ENCODE measurements around the gene PLEKHG4.

Gene PLEKHG4, protein sequence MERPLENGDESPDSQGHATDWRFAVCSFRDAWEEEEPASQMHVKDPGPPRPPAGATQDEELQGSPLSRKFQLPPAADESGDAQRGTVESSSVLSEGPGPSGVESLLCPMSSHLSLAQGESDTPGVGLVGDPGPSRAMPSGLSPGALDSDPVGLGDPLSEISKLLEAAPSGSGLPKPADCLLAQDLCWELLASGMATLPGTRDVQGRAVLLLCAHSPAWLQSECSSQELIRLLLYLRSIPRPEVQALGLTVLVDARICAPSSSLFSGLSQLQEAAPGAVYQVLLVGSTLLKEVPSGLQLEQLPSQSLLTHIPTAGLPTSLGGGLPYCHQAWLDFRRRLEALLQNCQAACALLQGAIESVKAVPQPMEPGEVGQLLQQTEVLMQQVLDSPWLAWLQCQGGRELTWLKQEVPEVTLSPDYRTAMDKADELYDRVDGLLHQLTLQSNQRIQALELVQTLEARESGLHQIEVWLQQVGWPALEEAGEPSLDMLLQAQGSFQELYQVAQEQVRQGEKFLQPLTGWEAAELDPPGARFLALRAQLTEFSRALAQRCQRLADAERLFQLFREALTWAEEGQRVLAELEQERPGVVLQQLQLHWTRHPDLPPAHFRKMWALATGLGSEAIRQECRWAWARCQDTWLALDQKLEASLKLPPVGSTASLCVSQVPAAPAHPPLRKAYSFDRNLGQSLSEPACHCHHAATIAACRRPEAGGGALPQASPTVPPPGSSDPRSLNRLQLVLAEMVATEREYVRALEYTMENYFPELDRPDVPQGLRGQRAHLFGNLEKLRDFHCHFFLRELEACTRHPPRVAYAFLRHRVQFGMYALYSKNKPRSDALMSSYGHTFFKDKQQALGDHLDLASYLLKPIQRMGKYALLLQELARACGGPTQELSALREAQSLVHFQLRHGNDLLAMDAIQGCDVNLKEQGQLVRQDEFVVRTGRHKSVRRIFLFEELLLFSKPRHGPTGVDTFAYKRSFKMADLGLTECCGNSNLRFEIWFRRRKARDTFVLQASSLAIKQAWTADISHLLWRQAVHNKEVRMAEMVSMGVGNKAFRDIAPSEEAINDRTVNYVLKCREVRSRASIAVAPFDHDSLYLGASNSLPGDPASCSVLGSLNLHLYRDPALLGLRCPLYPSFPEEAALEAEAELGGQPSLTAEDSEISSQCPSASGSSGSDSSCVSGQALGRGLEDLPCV

DNA sequence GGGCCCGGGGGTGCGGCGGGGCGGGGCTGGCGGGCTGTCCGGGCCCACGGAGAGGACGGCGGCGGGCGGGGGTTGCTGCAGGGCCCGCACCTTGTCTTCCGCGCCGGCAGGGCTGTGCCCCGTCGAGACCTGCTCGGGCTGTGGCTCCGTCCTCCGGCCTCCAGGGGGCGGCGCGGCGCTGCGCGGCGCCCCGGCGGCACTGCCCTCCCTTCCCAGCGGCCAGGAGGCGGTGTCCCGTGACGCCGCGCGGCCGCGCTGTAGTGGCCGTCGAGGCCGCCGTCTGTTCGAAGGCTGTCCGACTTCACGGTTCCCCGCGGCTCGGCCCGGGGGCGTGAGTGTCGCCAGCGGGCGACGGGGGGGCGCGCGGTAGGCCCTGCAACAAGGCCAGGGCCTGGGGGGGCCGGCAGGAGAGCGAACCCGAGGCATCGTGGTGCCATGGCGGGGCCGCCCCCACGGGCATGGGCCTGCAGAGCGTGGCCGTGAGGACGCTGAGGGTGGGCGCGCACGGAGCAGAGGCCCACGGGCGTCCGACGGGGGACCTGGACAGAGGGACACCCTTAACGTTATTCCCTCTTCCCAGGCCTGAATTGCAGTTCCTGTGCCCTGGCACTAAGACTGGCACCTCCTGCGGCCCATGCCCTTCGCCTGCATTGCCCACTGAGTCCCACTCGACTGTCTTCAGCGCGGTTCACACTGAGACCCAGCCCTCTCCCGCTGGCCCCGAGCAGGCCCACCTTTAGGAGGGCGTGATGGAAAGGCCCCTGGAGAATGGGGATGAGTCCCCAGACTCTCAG lies at the start of gene PLEKHG4:
PLEKHG4 (plus strand) TSS at position 237 of the 794 bp plus-strand sequence; CDS start at position 750, 513 bp downstream.
- DNase-seq (ENCODE audit: low read depth), result peak; percentile 54

DNA sequence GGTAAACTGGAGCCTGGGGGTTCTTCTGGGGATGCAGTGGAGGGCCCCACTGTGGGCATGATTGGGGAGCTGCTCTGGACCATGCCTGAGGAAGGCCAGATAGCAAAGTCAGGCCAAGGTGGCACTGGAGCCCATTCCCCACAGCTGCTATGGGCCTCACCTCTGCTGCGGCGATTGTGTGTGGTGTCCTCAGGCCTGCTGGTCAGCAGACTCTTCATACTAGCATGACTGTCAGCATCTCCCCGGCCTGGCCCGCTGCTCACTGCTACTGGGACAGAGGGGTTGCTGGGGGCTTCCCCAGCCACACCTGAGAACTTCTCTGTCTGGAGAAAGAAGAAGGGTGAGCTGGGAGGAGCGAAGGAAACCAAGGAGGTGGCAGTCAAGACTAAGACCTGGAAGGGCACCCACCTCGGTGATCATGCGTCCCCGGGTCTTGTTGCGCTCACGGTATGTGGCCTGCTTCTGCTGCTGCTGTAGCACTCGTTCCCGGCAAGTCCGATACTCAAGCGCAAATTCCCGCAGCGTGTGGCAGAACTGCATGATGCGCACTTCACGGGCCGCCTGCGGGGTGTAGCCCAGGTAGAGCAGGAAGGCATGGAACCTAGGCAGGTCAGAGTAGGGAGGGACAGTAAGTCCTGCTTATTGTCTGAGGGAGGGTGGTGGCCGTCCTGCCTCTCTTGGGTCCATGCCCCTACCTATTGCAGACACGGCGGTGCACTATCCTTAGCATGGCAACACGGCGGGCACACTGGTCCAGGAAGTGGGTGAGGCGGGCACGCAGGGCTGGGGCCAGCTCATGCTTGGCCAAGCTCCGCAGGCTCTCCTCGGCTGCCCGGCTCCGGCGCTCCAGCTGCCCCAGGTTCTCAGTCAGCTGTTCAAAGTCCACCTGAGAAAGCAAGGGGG lies 49.2 kb upstream of the PLEKHG4 start:
- no peak for DNase-seq (ENCODE audit: low read depth)

DNA sequence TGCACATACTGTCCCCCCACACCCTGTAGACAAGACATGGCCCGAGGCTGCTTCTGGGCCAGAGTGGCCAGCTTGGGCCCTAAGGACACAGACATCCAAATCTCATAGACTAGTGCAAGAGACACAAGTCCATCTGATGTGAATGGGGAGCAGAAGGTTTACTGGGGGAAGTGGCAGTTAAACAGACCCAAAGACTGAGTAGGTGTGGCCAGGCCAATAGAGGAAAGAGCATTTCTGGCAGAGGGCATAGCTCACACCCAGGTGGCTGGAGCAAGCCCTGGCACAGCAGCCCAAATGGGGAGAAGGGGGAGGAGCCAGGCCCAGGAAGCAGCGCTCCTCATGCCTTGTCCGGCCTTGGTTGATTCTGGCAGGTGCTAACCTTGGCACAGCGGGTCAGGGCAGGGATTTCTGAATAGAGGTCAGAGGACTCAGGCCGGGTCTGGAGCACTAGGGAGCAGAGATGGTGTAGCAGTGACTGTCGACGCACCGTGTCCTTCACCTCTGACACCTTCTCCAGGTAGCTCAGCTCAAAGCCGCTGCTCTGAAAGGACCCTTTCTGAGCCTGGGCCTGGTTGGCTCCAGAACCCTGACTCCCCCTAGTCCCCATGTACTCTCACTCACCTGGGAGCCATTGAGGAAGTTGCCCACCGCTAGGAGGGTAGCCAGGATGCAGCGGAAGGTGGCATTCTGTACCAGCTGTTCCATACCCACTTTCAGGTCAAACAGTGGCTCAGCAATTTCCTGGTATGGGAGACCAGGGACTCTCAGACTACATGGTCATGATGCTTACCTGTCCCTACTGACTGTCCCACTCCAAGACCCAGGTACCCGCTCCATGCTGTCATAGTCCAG lies 48.3 kb upstream of the PLEKHG4 start:
- no peak for DNase-seq (ENCODE audit: low read depth)

DNA sequence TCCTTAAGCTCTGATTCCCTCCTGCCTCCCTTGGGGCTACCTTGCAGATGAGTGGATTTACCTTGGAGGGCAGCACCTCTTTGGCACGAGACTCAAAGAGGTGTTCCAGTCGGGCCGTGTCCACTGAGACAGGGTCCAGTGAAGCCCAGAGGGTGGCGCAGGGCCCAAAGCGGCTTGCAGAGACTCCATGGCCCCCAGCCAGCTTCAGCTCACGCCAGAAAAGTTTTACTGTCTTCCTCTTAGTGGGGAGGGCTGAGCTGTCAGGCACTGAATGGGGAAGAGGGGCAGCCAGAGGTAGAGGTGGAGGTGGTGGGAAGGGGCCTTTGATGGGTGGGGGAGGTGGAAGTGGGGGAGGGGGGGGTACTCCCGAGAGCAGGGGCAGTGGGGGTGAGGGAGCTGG lies 45.7 kb upstream of the PLEKHG4 start:
- no peak for DNase-seq (ENCODE audit: low read depth)

DNA sequence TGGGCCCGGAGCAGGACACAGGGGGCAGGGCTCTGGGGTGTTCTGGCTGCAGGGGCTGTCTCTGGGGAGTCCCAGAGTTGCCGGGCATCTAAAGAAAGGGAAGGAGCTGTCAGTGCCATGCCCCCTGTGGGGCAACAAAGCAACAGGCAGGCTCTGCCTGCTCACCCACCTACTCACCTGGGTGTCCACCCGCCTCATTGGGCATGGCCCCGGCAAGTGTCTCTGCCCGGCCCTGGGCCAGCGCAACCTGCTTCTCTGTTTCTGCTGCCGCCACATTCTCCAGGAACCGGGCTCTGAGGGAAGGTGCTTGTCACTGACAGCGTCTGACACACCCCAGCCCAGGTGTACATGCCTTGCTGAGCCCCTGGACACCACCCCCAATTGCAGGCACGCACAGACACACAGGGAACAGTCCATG lies 45.1 kb upstream of the PLEKHG4 start:
- DNase-seq (ENCODE audit: low read depth), result no peak

DNA sequence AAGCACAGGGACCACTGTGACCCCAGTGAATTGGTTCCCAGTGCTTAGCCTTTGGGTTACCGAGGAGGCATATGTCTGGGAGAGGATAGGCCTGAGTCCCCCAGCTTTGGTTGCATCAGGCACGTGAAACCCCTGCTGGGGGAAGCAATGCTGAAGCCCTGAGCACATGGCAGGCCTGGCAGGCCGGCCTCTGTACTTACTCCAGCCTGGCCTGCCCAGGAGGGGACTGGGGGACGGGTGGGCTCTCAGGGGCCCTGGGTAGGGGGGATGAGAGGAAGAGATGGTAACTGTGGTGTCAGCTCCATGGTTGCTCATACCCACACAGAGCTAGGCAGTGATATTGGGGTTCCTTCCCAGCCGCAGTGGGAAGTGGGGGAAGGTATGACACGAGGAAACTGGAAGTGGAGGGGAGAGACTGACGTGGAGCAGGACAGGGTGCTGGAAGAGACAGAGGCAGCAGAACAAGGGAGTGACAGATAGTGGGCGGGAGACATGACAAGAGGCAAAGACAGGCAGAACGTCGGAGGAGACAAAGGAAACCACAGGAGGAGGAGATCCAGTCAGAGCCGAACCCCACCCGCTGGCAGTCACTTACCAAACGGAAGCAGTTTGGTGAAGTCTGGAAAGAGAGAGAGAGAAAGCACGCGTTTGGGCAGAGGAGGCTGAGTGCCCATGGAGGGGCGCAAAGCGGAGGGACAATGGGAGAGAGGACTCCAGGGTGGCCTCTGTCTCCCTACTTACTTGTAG lies 43.3 kb upstream of the PLEKHG4 start:
- no peak for DNase-seq (ENCODE audit: low read depth)

DNA sequence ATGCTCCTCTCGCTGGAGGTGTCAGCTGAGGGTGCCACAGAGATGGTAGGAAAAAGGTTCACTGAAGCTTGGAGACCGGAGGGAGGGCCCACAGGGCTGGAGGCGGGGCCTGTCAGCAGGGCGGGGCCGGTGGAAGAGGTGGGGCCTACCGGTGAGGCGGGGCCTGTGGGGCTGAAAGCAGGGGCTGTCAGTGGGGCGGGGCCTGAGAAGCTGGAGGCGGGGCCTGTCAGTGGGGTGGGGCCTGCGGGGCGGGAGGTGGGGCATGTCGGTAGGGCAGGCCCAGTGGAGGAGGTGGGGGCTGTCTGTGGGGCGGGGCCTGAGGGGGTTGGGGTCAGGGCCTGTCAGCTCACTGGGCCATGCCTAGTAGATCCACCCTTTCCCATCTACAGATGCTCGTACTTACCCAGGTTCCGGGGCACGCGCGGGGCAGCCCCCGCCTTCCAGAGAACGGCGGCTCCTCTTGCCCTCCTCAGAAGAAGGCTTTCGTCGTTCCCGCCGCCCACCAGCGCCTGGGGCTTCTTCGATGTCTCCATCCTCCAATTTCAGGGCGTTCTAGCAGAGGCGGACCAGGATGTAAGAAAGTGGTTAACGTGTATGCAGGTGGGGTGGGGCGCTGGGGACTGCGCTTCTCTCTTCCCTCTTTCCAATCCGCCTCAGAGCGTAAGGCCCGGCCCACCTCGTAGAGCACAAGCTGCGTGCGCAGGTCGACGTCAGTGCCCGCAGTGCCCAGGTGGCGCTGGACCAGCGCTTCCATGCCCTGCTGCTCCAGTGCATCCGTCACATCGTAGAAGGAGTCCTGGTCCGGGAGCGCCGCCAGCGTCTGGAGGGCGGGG lies 42.6 kb upstream of the PLEKHG4 start:
- no peak for DNase-seq (ENCODE audit: low read depth)

DNA sequence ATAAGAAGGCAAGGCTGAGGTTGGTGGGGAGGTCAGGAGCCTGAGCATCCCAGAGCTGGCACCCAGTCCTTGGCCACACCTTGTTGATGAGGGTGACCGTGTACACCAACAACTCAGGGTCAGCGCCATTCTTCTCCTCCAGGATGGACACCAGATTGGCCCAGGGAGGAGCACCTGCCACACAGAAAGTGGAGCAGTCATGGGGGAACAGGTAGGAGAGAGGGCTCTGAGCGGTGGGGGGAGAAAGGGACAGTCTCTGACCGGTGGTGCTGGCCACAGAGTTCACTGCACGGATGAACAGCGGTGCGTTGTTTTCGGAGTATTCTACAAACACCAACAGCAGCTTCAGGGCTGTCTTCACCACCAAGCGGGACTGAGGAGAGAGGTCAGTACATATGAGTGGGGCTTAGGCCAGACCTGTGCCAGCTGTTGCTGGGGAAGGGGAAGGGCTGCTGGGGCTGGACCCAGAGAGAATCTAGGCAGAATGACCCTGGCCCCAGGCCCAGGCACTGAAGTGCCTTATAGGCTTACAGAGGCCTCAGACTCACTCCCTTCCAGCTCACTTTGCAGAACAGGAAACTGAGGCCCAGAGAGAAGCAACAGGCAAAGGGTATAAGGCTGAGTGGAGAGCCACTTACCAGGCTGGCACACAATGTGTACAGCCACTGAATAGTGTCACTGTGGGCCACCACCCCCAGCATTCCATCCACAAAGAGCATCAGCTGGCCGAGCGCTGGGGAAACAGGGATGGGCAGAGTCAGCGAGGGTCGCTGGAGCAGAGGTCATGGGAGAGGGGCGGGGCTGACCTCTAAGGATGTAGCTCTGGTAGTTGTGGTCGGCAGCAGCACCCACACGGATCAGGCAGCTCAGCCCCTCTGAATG lies 41.7 kb upstream of the PLEKHG4 start:
- DNase-seq (ENCODE audit: low read depth), result no peak

DNA sequence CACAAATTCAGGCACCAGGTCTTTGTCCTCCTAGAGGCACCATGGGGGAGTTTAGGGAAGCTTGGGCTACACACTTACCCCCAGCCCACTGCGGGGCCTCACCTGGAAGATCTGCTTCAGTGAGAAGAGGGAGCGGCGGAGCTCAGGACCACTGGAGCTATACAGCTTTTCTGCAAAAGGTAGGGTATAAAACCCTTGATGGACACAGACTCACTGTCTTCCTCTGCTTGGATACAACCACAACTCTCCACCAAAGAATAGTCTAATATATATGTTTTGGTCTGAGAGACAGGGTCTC lies 41.1 kb upstream of the PLEKHG4 start:
- DNase-seq (ENCODE audit: low read depth), result no peak

DNA sequence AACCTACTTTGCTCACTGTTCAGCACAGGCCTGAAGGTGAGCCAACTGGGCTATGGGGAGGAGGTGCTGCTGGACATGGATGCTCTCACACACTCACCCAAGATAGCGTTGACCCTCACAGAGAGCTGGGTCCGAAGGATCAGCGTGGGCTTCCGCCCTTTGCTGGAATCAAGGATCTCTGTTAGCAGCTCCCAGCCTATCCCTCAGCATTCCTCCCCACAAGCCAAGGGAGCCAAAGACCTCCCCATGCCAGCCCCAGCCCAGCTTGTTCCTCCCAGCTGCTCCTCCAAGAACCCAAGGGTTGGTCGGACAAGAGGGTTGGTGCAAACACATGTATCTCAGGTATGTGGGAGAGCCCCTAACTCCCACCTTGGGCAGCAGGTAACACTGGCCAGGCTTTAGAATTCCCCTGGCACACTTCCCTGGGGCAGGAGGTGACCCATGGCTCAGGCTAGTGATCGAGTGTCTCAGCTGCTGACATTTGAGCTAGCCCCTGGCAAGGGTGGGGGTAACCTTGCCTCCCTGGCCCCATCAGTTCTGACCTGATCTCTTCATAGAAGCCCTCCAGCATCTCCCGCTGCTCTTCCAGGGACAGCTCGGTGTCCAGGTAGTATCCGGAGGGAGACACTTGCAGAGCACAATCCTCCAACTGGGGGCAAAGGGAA lies 40.4 kb upstream of the PLEKHG4 start:
- no peak for DNase-seq (ENCODE audit: low read depth)

DNA sequence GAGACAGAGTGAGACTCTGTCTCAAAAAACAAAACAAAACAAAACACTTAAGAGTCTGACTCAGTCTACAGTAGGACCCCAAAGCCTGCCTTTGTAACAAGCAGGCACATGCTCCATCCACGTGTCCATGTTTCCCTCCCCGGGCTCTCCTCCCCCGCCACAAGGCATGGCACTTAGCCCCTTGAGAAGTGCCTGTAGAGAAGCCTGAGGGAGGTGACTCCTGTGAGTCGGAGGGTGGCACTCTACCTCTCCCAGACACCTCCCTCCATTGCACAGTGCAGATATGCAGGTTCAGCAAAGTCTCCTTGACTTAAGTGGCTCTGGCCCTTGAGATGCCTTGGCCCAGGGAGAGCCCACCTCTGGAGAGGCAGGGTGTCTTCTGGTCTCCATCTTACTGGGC lies 38.8 kb upstream of the PLEKHG4 start:
- no peak for DNase-seq (ENCODE audit: low read depth)

DNA sequence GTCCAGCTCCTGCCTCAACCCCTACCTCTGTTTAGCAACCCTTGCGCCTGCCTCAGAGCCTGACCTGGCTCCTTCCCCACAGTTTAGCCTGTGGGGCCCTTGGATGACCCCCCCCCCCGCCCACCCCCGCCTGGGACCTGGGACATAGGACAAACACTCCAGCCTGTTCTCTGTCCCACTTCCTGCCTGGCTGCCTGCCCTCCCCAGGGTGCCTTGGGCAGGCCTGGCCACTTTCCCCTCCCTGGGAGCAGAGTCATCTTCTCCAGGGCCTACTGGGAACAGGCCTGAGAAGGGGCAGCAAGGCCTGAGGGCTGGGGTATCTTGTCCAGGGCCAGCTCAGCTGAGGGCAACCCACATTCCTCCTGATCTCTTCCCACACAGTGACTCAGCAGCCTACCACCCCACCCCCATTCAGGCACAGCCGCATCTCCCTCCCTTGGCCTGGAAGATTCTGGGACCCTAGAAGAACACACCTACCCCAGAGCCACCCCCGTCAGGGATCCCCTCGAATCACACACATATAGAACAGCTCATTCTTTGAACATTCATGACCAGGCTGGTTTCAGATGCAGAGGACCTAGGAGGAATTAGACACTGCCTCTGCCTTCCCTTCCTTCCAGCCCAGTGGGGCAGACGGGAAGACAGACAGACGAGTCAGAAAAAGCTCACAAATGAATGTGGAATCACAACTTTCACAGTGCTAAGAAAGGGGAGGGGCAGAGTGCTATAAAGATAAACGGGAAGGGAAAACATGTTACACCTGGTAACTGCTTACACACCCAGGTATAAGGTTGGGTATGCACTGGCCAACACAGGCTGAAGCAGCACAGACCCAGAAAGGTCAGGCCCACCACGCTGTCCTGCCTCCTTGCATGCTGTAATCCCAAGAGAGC lies 38.1 kb upstream of the PLEKHG4 start:
- peak; percentile 58 for DNase-seq (ENCODE audit: low read depth)

DNA sequence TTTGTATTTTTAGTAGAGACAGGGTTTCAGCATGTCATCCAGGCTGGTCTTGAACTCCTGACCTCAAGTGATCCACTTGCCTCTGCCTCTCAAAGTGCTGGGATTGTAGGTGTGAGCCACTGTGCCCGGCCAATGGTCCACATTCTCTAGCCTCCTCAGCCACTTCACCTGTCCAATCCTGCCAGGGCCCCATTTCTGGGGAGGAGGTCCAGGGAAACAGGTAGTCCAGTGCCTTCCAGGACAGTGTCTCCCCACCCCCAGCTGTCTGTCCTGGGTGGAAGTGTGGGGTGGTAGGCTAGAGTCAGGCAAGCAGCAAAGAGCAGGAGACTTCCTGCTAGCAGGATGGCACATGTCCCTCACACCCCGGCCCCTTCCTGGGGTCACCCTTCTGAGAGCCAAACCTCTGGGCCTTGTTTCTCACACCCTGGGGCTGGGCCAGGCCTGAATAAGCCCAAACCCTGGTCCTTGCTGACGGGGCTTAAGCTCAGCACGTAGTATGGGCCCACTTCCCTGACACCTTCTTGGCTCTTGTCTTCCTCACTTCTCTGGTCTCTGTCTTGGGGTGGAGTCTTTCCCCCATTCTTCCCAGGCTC lies 37.1 kb upstream of the PLEKHG4 start:
- DNase-seq (ENCODE audit: low read depth), result no peak

DNA sequence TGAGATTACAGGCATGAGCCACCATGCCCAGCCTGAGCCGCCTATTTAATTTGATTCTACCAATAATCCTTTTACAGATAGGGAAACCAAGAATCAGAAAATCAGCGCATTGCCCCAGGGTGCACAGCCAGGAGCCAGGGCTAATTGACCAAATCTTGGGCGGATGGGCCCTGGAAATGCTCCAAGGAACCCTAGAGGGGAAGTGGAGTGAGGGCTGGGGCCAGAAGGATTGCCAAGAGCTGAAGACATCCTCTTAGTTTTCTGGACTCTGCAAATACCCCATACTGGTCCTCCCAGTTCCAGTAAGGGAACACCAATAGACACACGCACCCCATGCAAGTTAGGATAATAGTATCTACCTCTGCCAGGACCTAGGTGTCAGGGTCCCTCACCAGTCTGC lies 35.9 kb upstream of the PLEKHG4 start:
- no peak for DNase-seq (ENCODE audit: low read depth)
